Choroid plexus epithelial cell (primary cell): ENCODE results near the gene FAM90A26.
"Not testable (repeated sequence)": the region's sequence is repeated elsewhere in the genome, so short reads cannot be mapped to it uniquely, and the experiment has no call there.

Source experiments
- DNase-seq: peaks from one replicate; pipeline ENCODE4 v3.0.0-alpha.2; 2010; ENCODE audit warnings: low read depth
- H3K4me3 ChIP-seq: 2 replicates; pipeline ENCODE4 v1.5.1; 2011; ENCODE audit warnings: low read depth, mild to moderate bottlenecking, control low read depth, low read length, moderate library complexity
- CTCF ChIP-seq: conservative IDR thresholded peaks from 2 replicates; pipeline ENCODE4 v1.5.1; 2011; ENCODE audit warnings: low read depth, mild to moderate bottlenecking, control low read depth, inconsistent platforms, low read length, moderate library complexity

FAM90A26 gene

GRCh38 chr4:9169791-9170459 lies at the start of gene FAM90A26:
TSS of gene FAM90A26 (plus strand) at chr4:9170409. CDS start at chr4:9173173, 2,764 bp downstream.
- not testable (repeated sequence) for H3K4me3 ChIP-seq, DNase-seq

GRCh38 chr4:9122711-9123110 lies 47.5 kb upstream of the FAM90A26 start:
- DNase-seq = peak; percentile 31
- H3K4me3 ChIP-seq = not testable (repeated sequence)

- DNase-seq = peak; percentile 82
- TF ChIP-seq CTCF = peak; percentile 73
- not testable (repeated sequence) for H3K4me3 ChIP-seq
Measured at GRCh38 chr4:9123572-9124007, 46.6 kb upstream of the FAM90A26 start.

GRCh38 chr4:9125601-9126161 lies 44.5 kb upstream of the FAM90A26 start:
- TF ChIP-seq CTCF = peak; percentile 2
- H3K4me3 ChIP-seq = not testable (repeated sequence)
- peak; percentile 12 for DNase-seq

GRCh38 chr4:9131420-9131819 lies 38.8 kb upstream of the FAM90A26 start:
- H3K4me3 ChIP-seq = not testable (repeated sequence)
- DNase-seq = peak; percentile 82

GRCh38 chr4:9132849-9133248 lies 37.4 kb upstream of the FAM90A26 start:
- not testable (repeated sequence) for H3K4me3 ChIP-seq, DNase-seq

- not testable (repeated sequence) for DNase-seq, H3K4me3 ChIP-seq
Measured at GRCh38 chr4:9134011-9134410, 36.2 kb upstream of the FAM90A26 start.

GRCh38 chr4:9134556-9134955 lies 35.7 kb upstream of the FAM90A26 start:
- peak; percentile 48 for DNase-seq
- not testable (repeated sequence) for H3K4me3 ChIP-seq

GRCh38 chr4:9141050-9141449 lies 29.2 kb upstream of the FAM90A26 start:
- not testable (repeated sequence) for DNase-seq, H3K4me3 ChIP-seq

GRCh38 chr4:9142786-9143185 lies 27.4 kb upstream of the FAM90A26 start:
- DNase-seq = not testable (repeated sequence)

GRCh38 chr4:9143421-9144080 lies 26.7 kb upstream of the FAM90A26 start:
- no peak overlapping the region for H3K4me3 ChIP-seq
- DNase-seq = no peak
- TF ChIP-seq CTCF = no peak

More at GRCh38 chr4:9142786-9143185, 27.4 kb upstream of the FAM90A26 start:
- not testable (repeated sequence) for H3K4me3 ChIP-seq
